ENCODE data around the gene ZDHHC4. TPM values are rescaled to one million over a fixed set of nuclear protein-coding genes. Genes with fewer than 3 reads are reported as not detected.

ZDHHC4 gene
- total and polyA plus RNA-seq, 2 of the 8 experiments (the other 6 are each of a cell fraction or from before 2014, with no cell fraction given), result 50.2 to 171 TPM

- H3K14ac ChIP-seq (ENCODE audit: insufficient read length), result no peak within 1 kb of the TSS
- H2BK15ac ChIP-seq (ENCODE audit: low read length), result no peak within 1 kb of the TSS
- H2BK20ac ChIP-seq (ENCODE audit: low read length), result no peak within 1 kb of the TSS
- H4K91ac ChIP-seq (replicated peaks; ENCODE audit: insufficient read length, low read length), result no peak within 1 kb of the TSS
- peak within 1 kb of the TSS; percentile 49 to 71 (median 60) for H3K4me3 ChIP-seq (ENCODE audit: extremely low read depth in 1 of 4, insufficient read depth in 2 of 4, low read depth in 3 of 4, low read length in 4 of 4)
- no peak within 1 kb of the TSS for H2AK5ac ChIP-seq (ENCODE audit: low read depth, low read length)
- peak within 1 kb of the TSS; percentile 29 for H4K5ac ChIP-seq (ENCODE audit: insufficient read length, low read depth, low read length)
- H3K79me2 ChIP-seq (ENCODE audit: control insufficient read depth in 1 of 2, insufficient read depth in 2 of 2, low read length in 2 of 2), result no peaks in the 10 kb centered on the region
- no peak within 1 kb of the TSS for H2BK120ac ChIP-seq (replicated peaks; ENCODE audit: low read depth, low read length)
- no peak for FAIRE-seq
- no peak within 1 kb of the TSS; the same call in 1 of the 2 replicates for H2AFZ ChIP-seq (ENCODE audit: low read length)
- peak within 1 kb of the TSS; percentile 32 for H3K18ac ChIP-seq (ENCODE audit: extremely low read depth, low read length)
- no peak for DNase-seq (ENCODE audit: low read depth in 1 of 2, low spot score in 2 of 2)
- H3K9ac ChIP-seq (replicated peaks in 1 of 4; ENCODE audit: extremely low read depth in 1 of 4, low read depth in 3 of 4, low read length in 3 of 4), result peak within 1 kb of the TSS in 1 of 4 experiments; percentile 24; a peak in 2 of 7 replicates
- H3K9me3 ChIP-seq (ENCODE audit: insufficient read depth in 2 of 2, low read depth in 1 of 2, low read length in 1 of 2), result no peaks in the 10 kb centered on the region
- POLR2A ChIA-PET (ENCODE audit: partially characterized antibody), result no interaction called here
- no peaks in the 10 kb centered on the region for H3K27me3 ChIP-seq (replicated peaks in 1 of 4; ENCODE audit: control insufficient read depth in 3 of 4, extremely low read depth in 1 of 4, insufficient read depth in 3 of 4, low read length in 3 of 4)
- no peaks in the 10 kb centered on the region; the same call in 1 of the 2 replicates for H3K23me2 ChIP-seq (ENCODE audit: low read depth, low read length)
- no peaks in the 10 kb centered on the region; a peak in 1 of 8 replicates for H3K36me3 ChIP-seq (ENCODE audit: control insufficient read depth in 2 of 4, insufficient read depth in 4 of 4, low read length in 3 of 4)
- H2BK5ac ChIP-seq (ENCODE audit: low read depth, low read length), result 0 out of 2 replicates have a peak within 1 kb of the TSS, but pooled peaks have one; percentile 35
- H3K4me1 ChIP-seq (replicated peaks in 1 of 4; ENCODE audit: control insufficient read depth in 3 of 4, insufficient read depth in 4 of 4, low read length in 3 of 4), result peaks cover 0 to 9% (median 2%) of the 10 kb centered on the region in 4 experiments; a peak in 3 of 7 replicates
- TF ChIP-seq FOSL1 (IDR thresholded peaks at IDR 0.05; ENCODE audit: insufficient read depth, low read depth, low read length) (no peak), BACH1 (IDR thresholded peaks at IDR 0.05; ENCODE audit: low read length) (peak; percentile 74), PHF8 (conservative IDR thresholded peaks at IDR 0.05; ENCODE audit: low read depth, low read length) (peak; percentile 45), USF2 (IDR thresholded peaks at IDR 0.05; ENCODE audit: low read length) (0 out of 2 replicates have a peak, but pooled peaks have one; percentile 4), GABPA (IDR thresholded peaks at IDR 0.05; ENCODE audit: borderline replicate concordance, insufficient read depth, low read length) (peak; percentile 84; the same call in 1 of the 2 replicates), KDM4A (IDR thresholded peaks at IDR 0.05; ENCODE audit: low read depth, low read length, severe bottlenecking) (peak; percentile 25), RBBP5 (IDR thresholded peaks at IDR 0.05; ENCODE audit: borderline replicate concordance, low read depth, low read length) (0 out of 2 replicates have a peak, but pooled peaks have one; percentile 37), HDAC2 (IDR thresholded peaks at IDR 0.05; ENCODE audit: borderline replicate concordance in 1 of 2, low read depth in 2 of 2, low read length in 2 of 2) (0 out of 4 replicates have a peak, but pooled peaks of 1 of the 2 experiments have one; percentile 22), SIX5 (IDR thresholded peaks at IDR 0.05; ENCODE audit: low read depth, low read length) (no peak)
- no peak within 1 kb of the TSS; the same call in 1 of the 2 replicates for H4K8ac ChIP-seq (ENCODE audit: extremely low read depth, insufficient read depth, low read length)
- H3K79me1 ChIP-seq (ENCODE audit: low read depth, low read length), result peaks cover 5% of the 10 kb centered on the region; the same call in 1 of the 2 replicates
- H3K56ac ChIP-seq (replicated peaks; ENCODE audit: insufficient read length, low read depth, low read length), result peak within 1 kb of the TSS; percentile 30
- H2BK12ac ChIP-seq (ENCODE audit: low read depth, low read length), result no peak within 1 kb of the TSS
- CTCF ChIA-PET (ENCODE audit: partially characterized antibody), result no interaction called here
- no peak within 1 kb of the TSS for H3K23ac ChIP-seq (ENCODE audit: insufficient read length)
- peaks cover 0 to 7% of the 10 kb centered on the region in 2 experiments for H4K20me1 ChIP-seq (replicated peaks in 1 of 2; ENCODE audit: control insufficient read depth in 1 of 2, insufficient read depth in 2 of 2, low read length in 2 of 2)
- no peak within 1 kb of the TSS for H3K27ac ChIP-seq (ENCODE audit: low read depth, low read length)
- H3K4ac ChIP-seq (replicated peaks; ENCODE audit: insufficient read length, low read depth, low read length), result peak within 1 kb of the TSS; percentile 23
- 1% methylated on average over 32 of the region's 104 CpGs; no CpG with 5 or more reads in 1 of the 2 experiments for WGBS, 2 experiments (ENCODE audit: extremely low coverage in 1 of 2, insufficient coverage in 1 of 2, insufficient read length in 1 of 2, insufficient replicate concordance in 2 of 2, low coverage in 1 of 2, low lambda C conversion rate in 2 of 2, missing lambda C conversion rate in 1 of 2)
- H3K4me2 ChIP-seq (ENCODE audit: insufficient read depth in 1 of 2, low read depth in 2 of 2, low read length in 2 of 2), result peak within 1 kb of the TSS; percentile 54 to 78
These were observed 59.7 kb downstream of the ZDHHC4 start, which contains the start of gene ZNF316 for GRCh38 chr7:6636741-6637543. Gene ZNF316 (plus strand): TSS chr7:6637318. CDS start chr7:6642410, 5,092 bp downstream.

All from H1 (cell line).